Measurements from ENCODE around the gene MCMBP.
"Not testable (repeated sequence)": the region's sequence is repeated elsewhere in the genome, so short reads cannot be mapped to it uniquely, and the experiment has no call there.

MCMBP gene

GRCh38 chr10:119829429-119829828 lies 43.2 kb downstream of the MCMBP start:
- no peak for DNase-seq (ENCODE audit: low spot score)

GRCh38 chr10:119827430-119827829 lies 45.2 kb downstream of the MCMBP start:
- DNase-seq (ENCODE audit: low spot score), result no peak

- no peak for DNase-seq (ENCODE audit: low spot score)
Measured at GRCh38 chr10:119826771-119827170, 45.9 kb downstream of the MCMBP start.

- DNase-seq (ENCODE audit: low spot score), result no peak
Measured at GRCh38 chr10:119824299-119824698, 48.3 kb downstream of the MCMBP start.

GRCh38 chr10:119821182-119821581 lies 51.5 kb downstream of the MCMBP start:
- DNase-seq (ENCODE audit: low spot score), result no peak

GRCh38 chr10:119818889-119819270 lies 53.8 kb downstream of the MCMBP start:
- DNase-seq (ENCODE audit: low spot score), result peak; percentile 19

- peak; percentile 64 for DNase-seq (ENCODE audit: low spot score)
Measured at GRCh38 chr10:119817991-119818888, 54.4 kb downstream of the MCMBP start.

- no peak for DNase-seq (ENCODE audit: low spot score)
Measured at GRCh38 chr10:119815671-119816070, 57.0 kb downstream of the MCMBP start.

GRCh38 chr10:119812684-119813083 lies 60.0 kb downstream of the MCMBP start:
- no peak for DNase-seq (ENCODE audit: low spot score)

GRCh38 chr10:119811122-119811521 lies 61.5 kb downstream of the MCMBP start:
- DNase-seq (ENCODE audit: low spot score), result no peak

- no peak for DNase-seq (ENCODE audit: low spot score)
Measured at GRCh38 chr10:119807960-119808697, 64.5 kb downstream of the MCMBP start.

- DNase-seq (ENCODE audit: low spot score), result no peak
Measured at GRCh38 chr10:119806334-119807130, 66.1 kb downstream of the MCMBP start.

GRCh38 chr10:119805702-119806230 lies 66.9 kb downstream of the MCMBP start:
- no peak for DNase-seq (ENCODE audit: low spot score)

- no peak for DNase-seq (ENCODE audit: low spot score)
Measured at GRCh38 chr10:119803264-119803663, 69.4 kb downstream of the MCMBP start.

GRCh38 chr10:119801998-119802538 lies 70.6 kb downstream of the MCMBP start:
- no peak for DNase-seq (ENCODE audit: low spot score)

- DNase-seq (ENCODE audit: low spot score), result no peak
Measured at GRCh38 chr10:119801176-119801575, 71.5 kb downstream of the MCMBP start.

- no peak for DNase-seq (ENCODE audit: low spot score)
Measured at GRCh38 chr10:119796039-119796438, 76.6 kb downstream of the MCMBP start.

GRCh38 chr10:119795101-119795500 lies 77.5 kb downstream of the MCMBP start:
- not testable (repeated sequence) for DNase-seq (ENCODE audit: low spot score)

- no peak for DNase-seq (ENCODE audit: low spot score)
Measured at GRCh38 chr10:119786117-119786769, 86.4 kb downstream of the MCMBP start.

GRCh38 chr10:119784340-119785067 lies 88.1 kb downstream of the MCMBP start:
- DNase-seq (ENCODE audit: low spot score), result no peak

GRCh38 chr10:119783665-119784027 lies 89.0 kb downstream of the MCMBP start:
- no peak for DNase-seq (ENCODE audit: low spot score)

Data from putamen (tissue), 1 donor.